Mucosa of stomach (tissue), 1 donor: ENCODE results near the gene SSBP4.

Experiments
- H3K27me3 ChIP-seq: one replicate; pipeline ENCODE4 v1.7.0; 2013; ENCODE audit warnings: mild to moderate bottlenecking, low read length; ENCODE audit not compliant: control insufficient read depth, insufficient read depth
- H3K36me3 ChIP-seq: one replicate; pipeline ENCODE4 v1.7.0; 2013; ENCODE audit warnings: low read length; ENCODE audit not compliant: control insufficient read depth, insufficient read depth
- H3K4me1 ChIP-seq: one replicate; pipeline ENCODE4 v1.7.0; 2013; ENCODE audit warnings: mild to moderate bottlenecking, low read length; ENCODE audit not compliant: control insufficient read depth, insufficient read depth
- H3K4me3 ChIP-seq: one replicate; pipeline ENCODE4 v1.7.0; 2013; ENCODE audit warnings: low read length
- H3K9ac ChIP-seq: one replicate; pipeline ENCODE4 v1.7.0; 2013; ENCODE audit warnings: mild to moderate bottlenecking, low read length, moderate library complexity
- H3K9me3 ChIP-seq: one replicate; pipeline ENCODE4 v1.7.0; 2013; ENCODE audit warnings: mild to moderate bottlenecking, low read length, moderate library complexity; ENCODE audit not compliant: control insufficient read depth
- donor health status: Pancreatic carcinoma.

Gene SSBP4

GRCh38 chr19:18433735-18434398, 14.7 kb downstream of the SSBP4 start:
- no peak overlapping the region for H3K4me3 ChIP-seq
- peaks cover 5% of the 10 kb centered on the region for H3K27me3 ChIP-seq
- H3K9ac ChIP-seq: no peak overlapping the region
- peaks cover 17% of the 10 kb centered on the region for H3K4me1 ChIP-seq
- no peaks in the 10 kb centered on the region for H3K36me3 ChIP-seq
- H3K9me3 ChIP-seq: no peaks in the 10 kb centered on the region

GRCh38 chr19:18434411-18435175, 15.4 kb downstream of the SSBP4 start:
- H3K4me3 ChIP-seq: no peak overlapping the region
- peaks cover 5% of the 10 kb centered on the region for H3K27me3 ChIP-seq
- H3K36me3 ChIP-seq: no peaks in the 10 kb centered on the region
- H3K9ac ChIP-seq: no peak overlapping the region
- H3K9me3 ChIP-seq: no peaks in the 10 kb centered on the region
- peaks cover 10% of the 10 kb centered on the region for H3K4me1 ChIP-seq

- Histone ChIP-seq H3K9ac (no peak overlapping the region), H3K27me3 (peaks cover 5% of the 10 kb centered on the region), H3K9me3 (no peaks in the 10 kb centered on the region), H3K4me1 (peaks cover 6% of the 10 kb centered on the region), H3K4me3 (no peak overlapping the region), H3K36me3 (no peaks in the 10 kb centered on the region)
Measured at GRCh38 chr19:18435178-18435841, 16.1 kb downstream of the SSBP4 start.

GRCh38 chr19:18435842-18436670, 16.9 kb downstream of the SSBP4 start:
- H3K9me3 ChIP-seq: no peaks in the 10 kb centered on the region
- H3K4me1 ChIP-seq: peaks cover 10% of the 10 kb centered on the region
- no peak overlapping the region for H3K9ac ChIP-seq
- H3K27me3 ChIP-seq: peaks cover 5% of the 10 kb centered on the region
- H3K36me3 ChIP-seq: no peaks in the 10 kb centered on the region
- no peak overlapping the region for H3K4me3 ChIP-seq

- no peaks in the 10 kb centered on the region for H3K36me3 ChIP-seq
- H3K27me3 ChIP-seq: peaks cover 5% of the 10 kb centered on the region
- H3K4me1 ChIP-seq: peaks cover 10% of the 10 kb centered on the region
- no peak overlapping the region for H3K4me3 ChIP-seq
- H3K9me3 ChIP-seq: no peaks in the 10 kb centered on the region
- H3K9ac ChIP-seq: no peak overlapping the region
Measured at GRCh38 chr19:18436671-18437490, 17.7 kb downstream of the SSBP4 start.

GRCh38 chr19:18437491-18438330, 18.5 kb downstream of the SSBP4 start, which contains the start of gene ISYNA1:
Gene ISYNA1, minus strand, starts transcription at chr19:18438133. Its CDS starts 154 bp downstream, at chr19:18437979.
- H3K9me3 ChIP-seq: no peaks in the 10 kb centered on the region
- H3K36me3 ChIP-seq: no peaks in the 10 kb centered on the region
- H3K4me3 ChIP-seq: no peak within 1 kb of the TSS
- peaks cover 5% of the 10 kb centered on the region for H3K27me3 ChIP-seq
- no peak within 1 kb of the TSS for H3K9ac ChIP-seq
- H3K4me1 ChIP-seq: peaks cover 18% of the 10 kb centered on the region

- H3K4me1 ChIP-seq: peaks cover 25% of the 10 kb centered on the region
- H3K9ac ChIP-seq: no peak overlapping the region
- H3K9me3 ChIP-seq: no peaks in the 10 kb centered on the region
- no peaks in the 10 kb centered on the region for H3K36me3 ChIP-seq
- peaks cover 5% of the 10 kb centered on the region for H3K27me3 ChIP-seq
- no peak overlapping the region for H3K4me3 ChIP-seq
Measured at GRCh38 chr19:18438331-18439024, 19.3 kb downstream of the SSBP4 start.

- H3K4me3 ChIP-seq: no peak overlapping the region
Measured at GRCh38 chr19:18439025-18439909, 20.1 kb downstream of the SSBP4 start.

GRCh38 chr19:18439910-18440237, 20.7 kb downstream of the SSBP4 start:
- Histone ChIP-seq H3K4me3 (no peak overlapping the region), H3K4me1 (peaks cover 25% of the 10 kb centered on the region), H3K27me3 (peaks cover 5% of the 10 kb centered on the region), H3K9me3 (no peaks in the 10 kb centered on the region), H3K9ac (no peak overlapping the region), H3K36me3 (peaks cover 5% of the 10 kb centered on the region)

More at GRCh38 chr19:18439025-18439909, 20.1 kb downstream of the SSBP4 start:
- peaks cover 4% of the 10 kb centered on the region for H3K36me3 ChIP-seq
- H3K9me3 ChIP-seq: no peaks in the 10 kb centered on the region
- H3K4me1 ChIP-seq: peaks cover 25% of the 10 kb centered on the region
- peaks cover 5% of the 10 kb centered on the region for H3K27me3 ChIP-seq
- no peak overlapping the region for H3K9ac ChIP-seq
